ENCODE data around the gene IDH3G.

Gene IDH3G

DNA sequence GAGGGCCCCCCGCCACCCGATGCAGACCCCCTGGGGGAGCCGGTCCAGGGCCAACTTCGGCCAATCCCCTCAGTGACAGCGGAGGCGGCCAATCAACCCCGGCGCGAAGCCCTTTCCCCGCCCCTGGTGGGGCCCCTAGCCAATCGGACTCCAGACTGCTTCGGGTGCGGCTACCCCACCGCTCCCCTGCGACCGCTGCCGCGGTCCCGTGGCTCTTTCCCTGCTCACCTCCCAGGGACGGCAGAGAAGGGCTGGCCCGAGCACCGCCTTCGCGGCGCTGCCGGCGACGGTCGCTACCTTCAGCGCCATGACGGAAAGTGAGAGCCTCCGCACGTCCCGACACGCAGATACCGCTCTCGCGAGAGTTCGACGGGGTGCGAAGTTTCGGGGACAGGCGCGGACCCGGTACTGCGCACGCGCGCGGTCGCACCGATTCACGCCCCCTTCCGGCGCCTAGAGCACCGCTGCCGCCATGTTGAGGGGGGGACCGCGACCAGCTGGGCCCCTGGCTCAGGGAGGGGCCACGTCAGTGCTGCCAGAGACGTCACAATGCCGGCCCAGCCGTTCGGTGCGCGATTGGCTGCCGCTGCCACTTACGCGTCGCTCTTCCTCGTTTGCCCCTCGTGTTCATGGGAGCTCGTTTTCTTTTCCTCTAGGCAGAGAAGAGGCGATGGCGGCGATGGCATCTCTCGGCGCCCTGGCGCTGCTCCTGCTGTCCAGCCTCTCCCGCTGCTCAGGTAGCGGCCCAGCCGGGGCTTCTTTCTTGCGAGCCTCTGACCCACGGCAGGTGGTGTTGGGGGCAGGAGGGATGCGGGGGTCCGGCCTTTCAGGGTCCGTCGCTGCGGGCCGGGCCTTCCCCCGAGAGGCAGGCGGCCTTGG is at the start of gene IDH3G, which contains the start of gene SSR4:
Gene IDH3G (minus strand): TSS at position 358 of the 879 bp plus-strand sequence. CDS start 49 bp downstream, at position 309.
Gene SSR4 (plus strand): TSS at position 651 of the 879 bp plus-strand sequence. CDS start 20 bp downstream, at position 671.
- Mint-ChIP-seq H3K4me1 (ENCODE audit: low read depth) (peaks cover 12% of the 10 kb centered on the region), H3K27ac (peak within 1 kb of the TSS; percentile 90), H3K27me3 (ENCODE audit: low read depth) (no peaks in the 10 kb centered on the region), H3K4me3 (peak within 1 kb of the TSS; percentile 98), H3K9me3 (no peaks in the 10 kb centered on the region), H3K36me3 (ENCODE audit: low read depth) (peaks cover 10% of the 10 kb centered on the region)

DNA sequence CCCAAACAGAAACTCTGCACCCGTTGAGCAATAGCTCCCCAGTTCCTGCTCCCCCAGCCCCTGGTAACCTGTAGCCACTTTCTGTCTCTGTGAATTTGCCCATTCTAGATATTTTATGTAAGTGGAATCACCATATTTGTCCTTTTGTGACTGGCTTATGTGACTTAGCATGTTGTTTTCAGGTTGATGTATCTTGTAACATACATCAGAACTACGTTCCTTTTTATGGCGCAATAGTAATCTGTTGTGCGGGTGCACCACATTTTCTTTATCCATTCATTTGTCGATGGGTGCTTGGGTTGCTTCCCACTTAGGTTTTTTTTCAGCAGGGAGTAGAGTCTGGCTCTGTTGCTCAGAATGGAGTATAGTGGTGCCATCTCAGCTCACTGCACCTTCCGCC is 42.7 kb upstream of the IDH3G start:
- Mint-ChIP-seq H3K27ac (no peak overlapping the region), H3K9me3 (no peaks in the 10 kb centered on the region), H3K27me3 (ENCODE audit: low read depth) (peaks cover 38% of the 10 kb centered on the region), H3K36me3 (ENCODE audit: low read depth) (no peaks in the 10 kb centered on the region), H3K4me1 (ENCODE audit: low read depth) (no peaks in the 10 kb centered on the region), H3K4me3 (no peak overlapping the region)

DNA sequence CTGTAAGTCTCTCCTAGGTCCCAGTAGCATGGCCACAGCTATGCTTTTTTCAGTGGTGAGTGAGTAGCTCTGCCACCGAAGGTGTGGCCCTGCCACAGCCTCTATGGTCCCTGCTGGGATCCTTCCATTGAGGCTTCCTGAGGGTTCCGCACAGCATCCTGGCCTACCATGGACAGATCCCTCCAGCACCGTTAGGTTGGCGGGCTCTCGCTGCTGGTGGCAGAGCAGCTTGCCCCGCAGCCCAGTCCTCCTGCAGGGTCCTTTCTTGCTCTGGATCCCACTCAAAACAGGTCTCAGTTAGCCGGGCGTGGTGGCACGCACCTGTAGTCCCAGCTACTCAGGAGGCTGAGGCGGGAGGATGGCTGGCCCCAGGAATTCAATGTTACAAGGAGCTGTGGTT is 38.6 kb upstream of the IDH3G start:
- H3K4me3 Mint-ChIP-seq = no peak overlapping the region
- no peaks in the 10 kb centered on the region for H3K9me3 Mint-ChIP-seq
- H3K4me1 Mint-ChIP-seq (ENCODE audit: low read depth) = no peaks in the 10 kb centered on the region
- H3K27ac Mint-ChIP-seq = no peak overlapping the region
- no peaks in the 10 kb centered on the region for H3K36me3 Mint-ChIP-seq (ENCODE audit: low read depth)
- H3K27me3 Mint-ChIP-seq (ENCODE audit: low read depth) = peaks cover 40% of the 10 kb centered on the region

DNA sequence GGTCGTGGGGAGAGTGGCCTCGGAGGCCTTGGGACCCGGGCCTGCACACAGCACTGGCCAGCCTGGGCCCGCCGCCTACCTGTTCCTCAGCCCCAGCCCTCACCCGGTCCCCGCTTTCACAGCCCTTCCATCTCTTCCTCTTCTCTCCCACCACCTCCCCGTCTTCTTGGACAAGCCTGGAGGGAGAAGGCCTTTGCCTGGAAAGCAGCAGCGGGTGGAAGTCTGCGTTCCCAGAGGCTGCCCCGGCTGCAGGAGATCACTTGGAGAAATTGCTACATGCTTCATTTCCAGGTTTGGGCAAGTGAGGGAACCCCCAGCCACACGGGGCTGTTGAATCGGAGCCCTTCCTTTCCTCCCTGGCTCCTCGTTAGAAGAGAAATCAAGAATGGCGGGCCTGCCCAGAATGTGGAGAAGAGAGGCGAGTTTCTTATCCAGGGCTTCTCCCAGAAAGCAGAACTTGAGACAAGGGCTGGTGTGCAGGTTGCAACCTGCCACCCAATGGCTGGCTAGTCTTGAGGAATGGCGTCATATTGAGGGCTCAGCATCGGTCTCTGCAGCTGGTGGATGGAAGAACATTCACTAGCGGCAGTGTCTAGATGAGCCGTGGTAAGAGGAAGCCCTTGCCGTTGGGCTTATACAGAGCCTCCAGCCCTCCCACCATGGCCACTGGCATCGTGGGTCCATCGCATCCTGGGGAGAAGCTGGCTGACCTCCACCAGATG is 37.4 kb upstream of the IDH3G start:
- Mint-ChIP-seq H3K4me1 (ENCODE audit: low read depth) (peaks cover 3% of the 10 kb centered on the region), H3K4me3 (peak overlapping the region; percentile 44), H3K27me3 (ENCODE audit: low read depth) (peaks cover 51% of the 10 kb centered on the region), H3K27ac (no peak overlapping the region), H3K36me3 (ENCODE audit: low read depth) (no peaks in the 10 kb centered on the region), H3K9me3 (no peaks in the 10 kb centered on the region)

DNA sequence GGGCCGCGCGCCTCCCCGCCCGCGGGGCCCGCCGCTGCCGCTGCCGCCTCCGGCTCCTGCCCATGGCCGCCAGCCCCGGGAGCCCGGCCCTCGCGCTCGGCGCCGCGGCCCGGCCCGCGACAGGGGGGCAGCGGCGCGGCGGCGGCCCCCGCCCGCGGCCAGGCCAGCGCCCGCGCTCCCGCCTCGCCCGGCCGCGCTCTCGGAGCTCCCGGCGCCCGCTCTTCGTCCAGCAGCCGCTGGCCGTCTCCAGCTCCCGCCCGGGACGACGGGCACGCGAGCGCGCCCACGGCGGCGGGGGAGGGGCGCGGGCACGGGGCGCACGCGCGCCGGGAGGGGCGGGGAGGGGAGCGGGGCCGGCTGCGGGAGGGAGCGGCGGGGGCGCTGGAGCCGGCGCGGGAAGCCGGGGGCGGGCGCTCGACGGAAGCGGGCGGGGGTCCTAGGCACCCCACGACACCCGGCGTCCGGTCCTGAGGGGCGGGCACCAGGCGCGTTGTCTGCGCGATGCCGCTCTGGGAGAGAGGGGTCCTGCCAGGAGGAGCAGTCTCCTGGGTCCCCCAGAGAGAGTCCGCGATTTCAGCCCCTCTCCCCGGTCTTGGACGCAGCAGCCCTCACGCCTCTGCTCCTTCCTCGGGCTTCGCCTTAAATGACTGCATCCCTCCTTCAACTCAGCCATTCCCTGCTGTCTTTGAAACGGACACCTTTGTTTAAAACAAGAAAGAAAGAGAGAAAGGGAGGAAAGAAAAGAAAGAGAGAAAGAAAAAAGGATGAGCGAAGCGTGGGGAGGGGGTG is 36.7 kb upstream of the IDH3G start:
- no peak overlapping the region for H3K27ac Mint-ChIP-seq
- peaks cover 51% of the 10 kb centered on the region for H3K27me3 Mint-ChIP-seq (ENCODE audit: low read depth)
- no peak overlapping the region for H3K4me3 Mint-ChIP-seq
- no peaks in the 10 kb centered on the region for H3K36me3 Mint-ChIP-seq (ENCODE audit: low read depth)
- no peaks in the 10 kb centered on the region for H3K9me3 Mint-ChIP-seq
- peaks cover 3% of the 10 kb centered on the region for H3K4me1 Mint-ChIP-seq (ENCODE audit: low read depth)

DNA sequence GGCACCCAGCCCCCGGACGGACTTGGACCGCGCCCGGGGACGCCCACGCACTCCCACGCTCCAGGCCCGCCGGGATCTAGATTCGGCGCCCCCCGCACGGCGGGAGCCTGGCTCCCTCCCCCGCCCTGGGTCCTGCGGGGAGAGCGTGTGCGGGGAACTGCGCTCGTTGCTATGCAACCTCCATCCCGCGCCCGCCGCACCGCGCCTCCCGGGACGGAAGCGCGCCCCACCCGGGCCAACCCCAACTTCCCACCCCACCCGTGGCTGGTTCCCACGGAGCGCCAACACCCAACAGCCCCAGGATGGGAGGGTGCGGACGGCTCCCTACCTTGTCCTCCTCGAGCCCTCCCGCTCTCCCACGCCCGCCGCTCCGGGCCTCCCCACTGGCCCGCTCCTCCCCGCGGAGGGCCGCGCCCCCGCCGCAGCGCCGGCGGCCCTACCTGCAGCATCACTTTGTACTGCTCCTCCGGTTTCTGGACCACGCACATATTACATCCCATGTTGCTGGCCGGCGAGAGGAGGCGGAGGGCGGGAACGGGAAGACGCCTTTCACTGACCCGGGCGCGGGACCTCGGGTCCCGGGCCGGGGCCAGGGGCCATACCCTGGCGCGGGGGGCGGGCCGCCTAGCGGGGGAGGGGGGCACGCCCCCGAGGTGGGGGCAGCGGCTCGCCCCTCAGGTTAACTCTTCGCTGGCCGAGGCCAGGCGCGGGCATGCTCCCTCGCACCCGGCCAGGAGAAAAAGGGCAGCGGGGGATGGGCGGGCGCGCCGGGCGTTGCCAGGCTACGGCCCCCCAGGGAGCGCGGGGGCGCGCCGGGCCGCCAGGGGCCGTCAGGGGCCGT is 35.8 kb upstream of the IDH3G start, which contains the start of gene PDZD4:
Gene PDZD4 (minus strand): TSS at position 746 of the 841 bp plus-strand sequence. CDS start 246 bp downstream, at position 500.
- no peak within 1 kb of the TSS for H3K27ac Mint-ChIP-seq

DNA sequence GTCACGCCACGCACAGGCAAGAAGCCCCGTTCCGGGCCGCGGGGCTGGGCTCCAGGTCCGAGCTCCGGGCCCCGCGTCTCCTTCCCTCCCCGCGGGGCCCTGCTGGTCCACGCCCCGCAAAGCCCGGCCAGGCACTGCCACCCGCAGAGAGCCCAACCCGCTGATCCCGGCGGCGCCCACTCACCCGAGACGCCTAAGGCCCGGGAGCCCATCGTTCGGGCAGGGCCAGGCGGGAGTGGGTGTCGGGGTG is 35.3 kb upstream of the IDH3G start:
- peaks cover 54% of the 10 kb centered on the region for H3K27me3 Mint-ChIP-seq (ENCODE audit: low read depth)
- H3K4me1 Mint-ChIP-seq (ENCODE audit: low read depth) = peaks cover 3% of the 10 kb centered on the region
- H3K36me3 Mint-ChIP-seq (ENCODE audit: low read depth) = no peaks in the 10 kb centered on the region
- no peaks in the 10 kb centered on the region for H3K9me3 Mint-ChIP-seq
- peak overlapping the region; percentile 60 for H3K4me3 Mint-ChIP-seq
- no peak overlapping the region for H3K27ac Mint-ChIP-seq

More for the DNA sequence above, 35.8 kb upstream of the IDH3G start, which contains the start of gene PDZD4:
- Mint-ChIP-seq H3K9me3 (no peaks in the 10 kb centered on the region), H3K4me3 (peak within 1 kb of the TSS; percentile 60), H3K4me1 (ENCODE audit: low read depth) (peaks cover 3% of the 10 kb centered on the region), H3K27me3 (ENCODE audit: low read depth) (peaks cover 56% of the 10 kb centered on the region), H3K36me3 (ENCODE audit: low read depth) (no peaks in the 10 kb centered on the region)

DNA sequence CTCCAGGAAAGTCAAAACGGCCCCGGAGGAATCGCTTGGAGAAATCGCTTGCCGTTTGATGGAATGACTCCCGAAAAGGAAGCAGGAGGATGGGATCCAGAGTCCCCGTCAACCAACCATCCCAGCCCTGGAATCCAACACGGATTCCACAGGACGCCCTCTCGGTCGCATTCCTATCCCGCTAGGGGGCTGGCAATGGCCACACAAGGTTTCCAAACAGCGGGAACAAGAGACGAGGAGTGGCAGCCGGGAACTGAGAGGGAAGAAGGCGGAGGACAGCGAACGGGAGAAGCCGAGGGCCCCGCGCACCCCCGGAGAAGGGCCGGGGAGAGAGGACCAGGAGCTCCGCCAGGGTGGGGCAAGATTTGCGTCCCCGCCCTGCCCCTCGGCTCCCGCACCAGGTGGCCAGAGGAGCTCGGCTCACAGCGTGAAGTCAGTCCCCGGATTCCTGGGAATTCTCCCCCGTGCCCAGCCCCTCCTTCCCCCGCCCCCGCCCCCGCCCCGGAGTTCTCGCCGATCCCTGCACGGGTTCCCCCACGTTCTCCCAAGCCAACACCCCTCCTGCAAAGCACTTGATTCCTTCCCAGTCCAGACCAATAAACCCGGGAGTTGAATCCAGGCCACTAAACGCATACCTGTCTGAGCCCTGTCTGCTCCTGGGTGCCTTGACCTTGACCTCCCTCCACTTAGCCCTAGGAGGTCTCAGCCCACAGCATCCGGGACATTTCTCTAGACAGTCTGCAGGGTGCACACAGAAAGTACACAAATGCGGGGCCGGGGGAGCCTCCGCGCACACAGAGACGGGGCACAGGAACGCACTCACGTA is 34.8 kb upstream of the IDH3G start:
- Mint-ChIP-seq H3K9me3 (no peaks in the 10 kb centered on the region), H3K4me3 (peak overlapping the region; percentile 60), H3K36me3 (ENCODE audit: low read depth) (no peaks in the 10 kb centered on the region), H3K27me3 (ENCODE audit: low read depth) (peaks cover 50% of the 10 kb centered on the region), H3K4me1 (ENCODE audit: low read depth) (peaks cover 4% of the 10 kb centered on the region), H3K27ac (no peak overlapping the region)

DNA sequence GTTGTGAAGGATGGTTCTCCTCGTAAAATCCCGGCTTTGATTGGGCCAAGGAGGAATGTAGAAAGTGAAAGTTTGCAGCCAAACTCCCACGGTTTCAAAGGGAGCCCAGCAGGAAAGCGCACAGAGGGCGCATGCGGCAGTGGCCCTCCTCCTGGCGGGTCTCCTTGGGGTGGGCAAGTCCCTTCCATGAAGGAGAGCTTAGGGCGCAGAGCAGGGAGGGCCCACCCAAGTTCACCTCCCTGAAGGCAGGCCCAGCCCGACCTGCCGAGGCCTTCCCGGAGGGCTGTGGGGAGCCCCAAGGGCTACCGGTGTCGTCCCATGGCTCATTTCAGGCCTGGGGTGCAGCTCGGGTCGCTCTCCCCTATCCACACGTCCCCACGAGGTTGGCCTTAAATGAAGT is 34.1 kb upstream of the IDH3G start:
- Mint-ChIP-seq H3K4me3 (no peak overlapping the region), H3K36me3 (ENCODE audit: low read depth) (no peaks in the 10 kb centered on the region), H3K9me3 (no peaks in the 10 kb centered on the region), H3K4me1 (ENCODE audit: low read depth) (peaks cover 6% of the 10 kb centered on the region), H3K27ac (no peak overlapping the region), H3K27me3 (ENCODE audit: low read depth) (peaks cover 50% of the 10 kb centered on the region)

DNA sequence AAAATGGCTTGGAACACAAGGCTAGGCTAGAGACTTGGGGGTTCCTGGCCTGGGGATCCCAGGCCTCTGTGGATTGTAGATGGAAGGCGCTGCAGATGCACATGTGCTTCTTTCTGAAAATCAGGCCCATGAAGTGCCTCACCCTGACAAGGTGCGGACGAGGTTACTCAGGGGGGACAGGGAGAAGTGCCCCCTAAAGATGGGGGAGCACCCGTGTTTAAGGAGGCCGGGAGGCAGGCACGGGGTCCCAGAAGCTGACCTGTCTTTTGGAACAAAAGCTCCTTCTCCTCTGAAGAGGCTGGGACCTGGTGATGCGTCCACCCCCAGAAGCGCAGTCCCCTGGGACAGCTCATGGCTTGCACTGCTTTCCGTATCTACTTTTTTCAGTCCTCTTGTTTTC is 33.7 kb upstream of the IDH3G start:
- Mint-ChIP-seq H3K9me3 (no peaks in the 10 kb centered on the region), H3K36me3 (ENCODE audit: low read depth) (no peaks in the 10 kb centered on the region), H3K4me3 (no peak overlapping the region), H3K27ac (peak overlapping the region; percentile 45), H3K4me1 (ENCODE audit: low read depth) (peaks cover 6% of the 10 kb centered on the region), H3K27me3 (ENCODE audit: low read depth) (peaks cover 47% of the 10 kb centered on the region)

DNA sequence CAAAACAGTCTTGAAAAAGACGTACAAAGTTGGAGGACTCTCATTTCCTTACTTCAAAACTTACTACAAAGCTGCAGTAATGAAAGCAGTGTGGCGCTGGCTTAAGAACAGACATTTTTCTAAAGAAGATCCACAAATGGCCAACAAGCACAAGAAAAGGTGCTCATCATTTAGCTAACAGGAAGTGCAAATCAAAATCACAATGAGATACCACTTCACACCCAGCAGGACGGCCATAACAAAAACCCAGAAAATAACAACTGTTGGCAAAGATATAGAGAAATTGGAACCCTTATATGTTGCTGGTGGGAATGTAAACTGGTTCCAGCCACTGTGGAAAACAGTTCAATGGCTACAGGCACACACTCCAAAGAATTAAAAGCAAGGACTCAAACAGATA is 32.8 kb upstream of the IDH3G start:
- H3K9me3 Mint-ChIP-seq = no peaks in the 10 kb centered on the region
- peaks cover 43% of the 10 kb centered on the region for H3K27me3 Mint-ChIP-seq (ENCODE audit: low read depth)
- peaks cover 13% of the 10 kb centered on the region for H3K4me1 Mint-ChIP-seq (ENCODE audit: low read depth)
- no peak overlapping the region for H3K4me3 Mint-ChIP-seq
- no peaks in the 10 kb centered on the region for H3K36me3 Mint-ChIP-seq (ENCODE audit: low read depth)
- no peak overlapping the region for H3K27ac Mint-ChIP-seq

DNA sequence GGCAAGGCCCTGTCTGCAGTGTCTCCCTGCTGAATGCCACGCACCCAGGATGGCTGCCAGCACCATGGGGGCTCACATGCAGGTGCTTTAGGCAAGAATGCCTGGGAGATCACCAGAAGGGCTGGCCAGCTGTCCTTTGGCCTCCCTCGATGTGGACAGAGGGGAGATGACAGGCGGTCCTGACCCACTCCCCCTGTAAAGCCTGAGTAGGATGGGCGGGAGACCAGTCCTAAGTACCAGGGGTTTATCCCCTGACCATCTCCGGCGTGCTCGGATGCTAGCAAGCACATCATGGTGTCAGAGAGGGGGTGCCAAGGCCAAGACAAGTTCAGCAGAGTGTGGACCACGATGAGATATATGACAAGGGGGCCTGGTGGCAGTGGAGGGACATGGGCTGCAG is 30.9 kb upstream of the IDH3G start:
- H3K9me3 Mint-ChIP-seq = no peaks in the 10 kb centered on the region
- H3K4me1 Mint-ChIP-seq (ENCODE audit: low read depth) = peaks cover 14% of the 10 kb centered on the region
- H3K27ac Mint-ChIP-seq = no peak overlapping the region
- no peak overlapping the region for H3K4me3 Mint-ChIP-seq
- peaks cover 32% of the 10 kb centered on the region for H3K27me3 Mint-ChIP-seq (ENCODE audit: low read depth)
- no peaks in the 10 kb centered on the region for H3K36me3 Mint-ChIP-seq (ENCODE audit: low read depth)

DNA sequence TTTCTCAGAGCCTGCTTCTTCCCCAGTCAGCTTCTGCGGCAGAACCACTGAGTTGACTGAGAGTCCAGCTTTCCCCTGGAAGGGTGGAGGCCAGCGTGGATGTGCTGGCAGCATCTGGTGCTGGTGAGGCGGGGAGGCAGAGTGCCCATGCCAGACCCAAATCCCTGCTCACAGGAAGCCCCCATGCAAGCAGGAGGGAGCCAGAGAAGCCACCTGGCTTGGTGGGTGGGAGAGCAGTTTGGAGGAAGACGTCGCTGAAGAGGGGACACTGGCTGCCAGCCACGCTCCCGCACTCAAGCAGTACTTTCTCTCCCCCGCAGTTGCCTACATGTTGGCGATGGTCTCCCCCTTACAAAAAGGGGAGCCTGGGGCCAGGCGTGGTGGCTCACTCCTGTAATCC is 30.2 kb upstream of the IDH3G start:
- H3K9me3 Mint-ChIP-seq = no peaks in the 10 kb centered on the region
- H3K4me3 Mint-ChIP-seq = no peak overlapping the region
- peaks cover 14% of the 10 kb centered on the region for H3K4me1 Mint-ChIP-seq (ENCODE audit: low read depth)
- no peaks in the 10 kb centered on the region for H3K36me3 Mint-ChIP-seq (ENCODE audit: low read depth)
- H3K27ac Mint-ChIP-seq = no peak overlapping the region
- H3K27me3 Mint-ChIP-seq (ENCODE audit: low read depth) = peaks cover 32% of the 10 kb centered on the region
